ENCODE measurements around the gene NCOA7.

DNA sequence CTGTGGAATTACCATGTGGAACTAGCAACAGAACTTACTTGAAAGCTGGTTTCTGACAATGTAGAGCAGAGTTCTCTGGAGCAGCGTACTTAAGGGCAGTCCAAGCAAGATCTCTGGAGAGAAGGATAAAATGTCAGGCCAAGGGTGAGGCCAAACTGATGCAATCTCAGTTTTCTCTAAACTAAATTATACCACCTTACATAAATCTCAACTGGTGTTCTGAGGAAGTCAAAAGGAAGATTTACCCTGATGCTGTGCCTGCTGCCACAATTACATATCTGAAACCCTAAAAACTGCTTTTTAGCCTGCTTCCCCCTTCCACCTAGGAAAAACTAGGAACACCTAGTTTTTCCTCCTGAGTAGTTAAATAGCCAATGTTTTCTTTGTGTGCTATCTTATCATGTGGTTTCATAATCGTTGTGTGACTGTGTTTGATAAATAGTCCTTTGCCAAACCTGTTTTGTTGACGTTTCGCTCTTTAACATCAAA, 28.1 kb downstream of the NCOA7 start:
- TF ChIP-seq POLR2A (IDR thresholded peaks at IDR 0.05), result no peak
- TF ChIP-seq CTCF (IDR thresholded peaks at IDR 0.05), result no peak
